ENCODE measurements around the gene CCAR1. TPM values are rescaled to one million over a fixed set of nuclear protein-coding genes. Genes with fewer than 3 reads are reported as not detected.
"Not testable (repeated sequence)": the region's sequence is repeated elsewhere in the genome, so short reads cannot be mapped to it uniquely, and the experiment has no call there.

CCAR1 gene
- polyA plus RNA-seq, 2 of the 4 experiments (the other 2 are of a cell fraction): 98.8 to 107 TPM

DNA sequence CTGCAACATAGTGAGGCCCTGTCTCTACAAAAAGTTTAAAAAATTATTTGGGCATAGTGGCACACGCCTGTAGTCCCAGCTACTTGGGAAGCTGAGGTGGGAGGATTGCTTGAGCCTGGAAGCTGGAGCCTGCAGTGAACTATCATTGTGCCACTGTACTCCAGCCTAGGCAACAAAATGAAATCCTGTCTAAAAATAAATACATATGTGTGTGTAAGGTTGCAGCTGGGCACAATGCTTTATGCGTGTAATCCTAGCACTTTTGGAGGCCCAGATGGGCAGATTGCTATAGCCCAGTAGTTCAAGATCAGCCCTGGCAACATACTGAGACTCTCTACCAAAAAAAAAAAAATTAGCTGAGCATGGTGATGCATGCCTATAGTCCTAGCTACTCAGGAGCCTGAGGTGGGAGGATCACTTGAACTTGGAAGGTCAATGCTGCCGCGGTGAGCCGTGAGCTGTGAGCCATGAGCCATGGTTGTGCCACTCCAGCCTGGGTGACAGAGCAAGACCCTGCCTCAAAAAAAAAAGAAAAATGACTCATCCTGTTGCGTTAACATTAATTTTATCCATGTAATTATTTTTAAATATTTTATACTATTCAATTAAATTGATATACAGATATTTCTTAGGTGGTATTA lies 38.3 kb downstream of the CCAR1 start:
- Histone ChIP-seq H3K4me3 (no peak overlapping the region), H3K4me2 (no peak overlapping the region), H3K27ac (no peak overlapping the region), H3K9me3 (no peaks in the 10 kb centered on the region), H3K4me1 (no peaks in the 10 kb centered on the region)
- DNase-seq (ENCODE audit: low read depth in 1 of 2, low spot score in 1 of 2): no peak
- ChIA-PET POLR2A (interaction anchor here (0.6 kb wide), 1 partner anchor 9 kb away, joined by 3 read pairs; no protein-coding TSS in a partner anchor), CTCF (no interaction called here)
- no peak; a peak in 1 of 6 replicates for ATAC-seq
- FAIRE-seq: no peak
- 91% methylated on average over 6 of the region's 6 CpGs for WGBS (ENCODE audit: missing lambda C conversion rate)
- no peak for TF ChIP-seq TFCP2L1 (CRISPR knock-in tag; IDR thresholded peaks at IDR 0.05)
- no peak for TF ChIP-seq CEBPB (IDR thresholded peaks at IDR 0.05)
- no peak for TF ChIP-seq BHLHE40 (IDR thresholded peaks at IDR 0.05; ENCODE audit: low read depth, low read length)
- TF ChIP-seq RCOR1 (IDR thresholded peaks at IDR 0.05; ENCODE audit: low read depth, low read length): no peak
- TF ChIP-seq SMC3 (IDR thresholded peaks at IDR 0.05): no peak
- TF ChIP-seq, protein P1, sequence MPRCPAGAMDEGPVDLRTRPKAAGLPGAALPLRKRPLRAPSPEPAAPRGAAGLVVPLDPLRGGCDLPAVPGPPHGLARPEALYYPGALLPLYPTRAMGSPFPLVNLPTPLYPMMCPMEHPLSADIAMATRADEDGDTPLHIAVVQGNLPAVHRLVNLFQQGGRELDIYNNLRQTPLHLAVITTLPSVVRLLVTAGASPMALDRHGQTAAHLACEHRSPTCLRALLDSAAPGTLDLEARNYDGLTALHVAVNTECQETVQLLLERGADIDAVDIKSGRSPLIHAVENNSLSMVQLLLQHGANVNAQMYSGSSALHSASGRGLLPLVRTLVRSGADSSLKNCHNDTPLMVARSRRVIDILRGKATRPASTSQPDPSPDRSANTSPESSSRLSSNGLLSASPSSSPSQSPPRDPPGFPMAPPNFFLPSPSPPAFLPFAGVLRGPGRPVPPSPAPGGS (IDR thresholded peaks at IDR 0.05): no peak
- TF ChIP-seq ZC3H11A (IDR thresholded peaks at IDR 0.05): no peak

DNA sequence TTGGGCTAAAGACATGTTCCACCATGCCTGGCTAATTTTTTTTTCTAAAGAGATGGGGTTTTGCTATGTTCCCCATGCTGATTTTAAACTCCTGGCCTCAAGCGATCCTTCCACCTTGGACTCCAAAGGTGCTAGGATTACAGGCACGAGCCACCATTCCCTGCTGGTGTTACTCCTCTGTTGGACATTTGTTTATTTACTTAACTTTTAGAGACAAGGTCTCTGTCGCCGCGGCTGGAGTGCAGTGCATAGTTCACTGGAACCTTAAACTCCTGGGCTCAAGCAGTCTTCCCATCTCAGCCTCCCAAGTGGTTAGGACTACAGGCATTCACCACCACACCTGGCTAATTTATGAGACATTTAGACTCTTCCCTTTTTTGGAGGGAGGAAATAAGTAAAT lies 38.9 kb downstream of the CCAR1 start:
- FAIRE-seq (no peak), DNase-seq (ENCODE audit: low read depth in 1 of 2, low spot score in 1 of 2) (no peak), ATAC-seq (no peak)
- H3K4me1 ChIP-seq: no peaks in the 10 kb centered on the region
- no peaks in the 10 kb centered on the region for H3K9me3 ChIP-seq
- H3K27ac ChIP-seq: no peak overlapping the region
- H3K4me3 ChIP-seq: no peak overlapping the region
- TF ChIP-seq CBX2 (IDR thresholded peaks at IDR 0.05; ENCODE audit: borderline replicate concordance, low read depth) (no peak), ZFP36 (IDR thresholded peaks at IDR 0.05; ENCODE audit: borderline replicate concordance, partially characterized antibody) (no peak), RAD21 (conservative IDR thresholded peaks at IDR 0.05 in 1 of 2, IDR thresholded peaks at IDR 0.05 in 1 of 2) (no peak), HOXB13 (CRISPR knock-in tag; IDR thresholded peaks at IDR 0.05; ENCODE audit: low read depth) (no peak), ESRRA (IDR thresholded peaks at IDR 0.05; ENCODE audit: borderline replicate concordance, low read length) (no peak), TFCP2L1 (CRISPR knock-in tag; IDR thresholded peaks at IDR 0.05) (no peak), EHMT2 (IDR thresholded peaks at IDR 0.05; ENCODE audit: low read depth) (no peak), NFE2L2 (conservative IDR thresholded peaks at IDR 0.05; ENCODE audit: low read length) (no peak), JUNB (IDR thresholded peaks at IDR 0.05) (no peak), TP53 (CRISPR knock-in tag; IDR thresholded peaks at IDR 0.05) (no peak), GATA3 (IDR thresholded peaks at IDR 0.05; ENCODE audit: borderline replicate concordance) (no peak), CEBPB (IDR thresholded peaks at IDR 0.05) (no peak), CBX8 (IDR thresholded peaks at IDR 0.05) (no peak), MYC (IDR thresholded peaks at IDR 0.05; ENCODE audit: borderline replicate concordance, low read length) (no peak)
- TF ChIP-seq, protein P2, sequence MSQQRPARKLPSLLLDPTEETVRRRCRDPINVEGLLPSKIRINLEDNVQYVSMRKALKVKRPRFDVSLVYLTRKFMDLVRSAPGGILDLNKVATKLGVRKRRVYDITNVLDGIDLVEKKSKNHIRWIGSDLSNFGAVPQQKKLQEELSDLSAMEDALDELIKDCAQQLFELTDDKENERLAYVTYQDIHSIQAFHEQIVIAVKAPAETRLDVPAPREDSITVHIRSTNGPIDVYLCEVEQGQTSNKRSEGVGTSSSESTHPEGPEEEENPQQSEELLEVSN (IDR thresholded peaks at IDR 0.05; ENCODE audit: borderline replicate concordance, low read depth): no peak
- TF ChIP-seq, protein P3, sequence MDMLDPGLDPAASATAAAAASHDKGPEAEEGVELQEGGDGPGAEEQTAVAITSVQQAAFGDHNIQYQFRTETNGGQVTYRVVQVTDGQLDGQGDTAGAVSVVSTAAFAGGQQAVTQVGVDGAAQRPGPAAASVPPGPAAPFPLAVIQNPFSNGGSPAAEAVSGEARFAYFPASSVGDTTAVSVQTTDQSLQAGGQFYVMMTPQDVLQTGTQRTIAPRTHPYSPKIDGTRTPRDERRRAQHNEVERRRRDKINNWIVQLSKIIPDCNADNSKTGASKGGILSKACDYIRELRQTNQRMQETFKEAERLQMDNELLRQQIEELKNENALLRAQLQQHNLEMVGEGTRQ (IDR thresholded peaks at IDR 0.05): no peak
- 90% methylated on average over 5 of the region's 5 CpGs for WGBS (ENCODE audit: missing lambda C conversion rate)
- ChIA-PET CTCF (no interaction called here), POLR2A (interaction anchor here (0.6 kb wide), 1 partner anchor 9 kb away, joined by 3 read pairs; no protein-coding TSS in a partner anchor)
- H3K4me2 ChIP-seq: no peak overlapping the region

DNA sequence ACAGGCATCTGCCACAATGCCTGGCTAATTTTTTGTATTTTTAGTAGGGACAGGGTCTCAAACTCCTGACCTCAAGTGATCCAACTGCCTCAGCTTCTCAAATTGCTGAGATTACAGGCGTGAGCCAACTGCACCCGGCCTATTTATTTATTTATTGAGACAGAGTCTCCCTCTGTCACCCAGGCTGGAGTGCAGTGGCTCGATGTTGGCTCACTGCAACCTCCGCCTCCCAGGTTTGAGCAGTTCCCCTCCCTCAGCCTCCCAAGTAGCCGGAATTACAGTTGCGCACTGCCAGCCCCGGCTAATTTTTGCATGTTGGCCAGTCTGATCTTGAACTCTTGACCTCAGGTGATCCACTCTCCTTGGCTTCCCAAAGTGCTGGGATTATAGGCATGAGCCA lies 46.4 kb downstream of the CCAR1 start:
- ATAC-seq; H3K4me3 ChIP-seq; FAIRE-seq; H3K4me1 ChIP-seq; H3K27ac ChIP-seq; H3K9me3 ChIP-seq; POLR2A ChIA-PET; DNase-seq (ENCODE audit: low read depth in 1 of 2, low spot score in 1 of 2); H3K4me2 ChIP-seq: not testable (repeated sequence)
- CTCF ChIA-PET: interaction anchor here (1.0 kb wide), 1 partner anchor 15 kb away, joined by 7 read pairs; no protein-coding TSS in a partner anchor
- WGBS (ENCODE audit: missing lambda C conversion rate): 92% methylated on average over 7 of the region's 7 CpGs

All from A549 (cell line).